ENCODE measurements around the gene CCDC187.
"Not testable (repeated sequence)": the region's sequence is repeated elsewhere in the genome, so short reads cannot be mapped to it uniquely, and the experiment has no call there.

CCDC187 gene

DNA sequence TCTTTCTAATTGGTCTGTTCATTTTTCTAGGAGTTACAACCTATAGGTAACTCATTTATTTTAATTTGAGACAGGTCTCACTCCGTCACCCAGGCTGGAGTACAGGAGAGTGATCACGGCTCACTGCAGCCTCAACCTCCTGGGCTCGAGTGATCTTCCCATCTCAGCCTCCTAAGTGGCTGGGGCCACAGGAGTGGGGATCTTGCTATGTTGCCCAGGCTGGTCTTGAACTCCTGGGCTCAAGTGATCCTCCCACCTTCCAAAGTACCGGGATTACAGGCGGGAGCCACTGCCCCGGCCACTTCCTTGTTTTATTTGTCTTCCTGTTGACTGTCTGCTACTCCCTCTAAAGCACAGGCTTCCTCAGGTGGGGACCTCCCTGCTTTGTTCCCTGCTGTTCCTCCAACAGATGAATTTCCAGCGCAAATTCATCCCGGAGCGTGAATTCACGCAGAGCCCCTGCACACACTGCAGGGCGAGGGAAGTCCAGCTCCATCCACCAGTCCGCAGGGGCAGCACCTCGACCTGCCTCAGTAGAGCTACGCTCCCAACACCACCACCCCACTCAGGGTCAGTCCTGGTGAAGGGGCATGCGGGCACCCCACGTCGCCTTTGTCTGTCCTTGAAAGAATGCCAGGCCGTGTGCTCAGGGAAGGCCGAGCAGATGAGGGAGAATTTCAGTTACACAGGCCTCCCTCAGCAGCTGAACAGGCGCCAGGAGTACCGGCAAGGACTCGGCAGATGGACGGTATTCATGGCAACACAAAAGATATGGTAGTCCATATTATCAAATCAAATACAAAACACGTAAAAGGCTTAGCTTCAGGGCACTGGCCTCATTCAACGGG lies 64.5 kb downstream of the CCDC187 start:
- peak; percentile 83 for DNase-seq (ENCODE audit: low spot score)

DNA sequence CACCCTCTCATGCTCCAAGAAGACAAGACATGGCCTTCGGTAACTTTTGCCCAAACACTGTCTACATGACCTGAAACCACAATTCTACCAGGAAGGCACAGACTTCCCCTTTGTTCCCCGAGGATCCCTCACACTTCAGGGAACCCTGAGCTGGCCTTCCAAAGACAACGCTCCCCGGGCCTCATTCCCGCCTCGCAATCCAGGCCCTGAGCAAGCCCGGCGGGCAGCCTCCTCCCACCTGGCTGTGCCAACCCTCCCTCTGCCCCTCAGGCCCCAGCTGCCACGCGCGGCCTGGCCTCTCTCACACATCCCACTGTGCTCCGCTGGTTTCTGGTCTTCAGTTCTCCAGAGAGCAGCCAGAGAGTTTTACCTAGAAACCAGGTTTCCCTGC lies 65.6 kb downstream of the CCDC187 start:
- no peak for DNase-seq (ENCODE audit: low spot score)

DNA sequence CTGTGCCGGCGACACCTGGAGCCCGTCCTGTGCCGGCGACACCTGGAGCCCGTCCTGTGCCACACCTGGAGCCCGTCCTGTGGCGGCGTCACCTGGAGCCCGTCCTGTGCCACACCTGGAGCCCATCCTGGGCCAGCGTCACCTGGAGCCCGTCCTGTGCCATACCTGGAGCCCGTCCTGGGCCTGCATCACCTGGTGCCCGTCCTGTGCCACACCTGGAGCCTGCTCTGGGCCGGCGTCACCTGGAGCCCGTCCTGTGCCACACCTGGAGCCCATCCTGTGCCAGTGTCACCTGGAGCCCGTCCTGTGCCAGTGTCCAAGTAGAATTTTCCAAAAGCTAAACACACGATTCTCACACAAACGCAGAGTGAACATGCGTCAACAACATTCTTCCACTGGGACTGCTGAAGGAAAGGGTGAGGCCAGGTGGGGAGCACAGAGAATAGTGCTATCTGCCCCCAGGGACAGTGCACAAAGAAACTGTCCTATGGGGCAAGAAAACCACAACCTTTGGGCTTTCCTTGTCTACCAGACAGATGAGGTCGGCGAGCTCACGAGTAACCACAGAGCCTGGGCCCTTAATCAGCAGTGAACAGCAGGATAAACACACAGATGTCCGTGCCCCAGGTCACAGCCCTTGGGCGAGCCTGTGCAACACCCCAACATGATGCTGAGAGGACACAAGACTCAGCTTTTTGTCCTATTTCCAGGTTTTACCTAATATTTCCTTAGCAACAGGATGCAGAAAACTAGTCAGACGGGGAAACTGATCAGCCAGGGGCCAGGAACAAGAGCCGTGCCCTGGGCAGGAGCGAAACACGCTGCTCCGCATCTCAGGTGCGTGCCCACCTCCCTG lies 66.2 kb downstream of the CCDC187 start:
- no peak for DNase-seq (ENCODE audit: low spot score)

DNA sequence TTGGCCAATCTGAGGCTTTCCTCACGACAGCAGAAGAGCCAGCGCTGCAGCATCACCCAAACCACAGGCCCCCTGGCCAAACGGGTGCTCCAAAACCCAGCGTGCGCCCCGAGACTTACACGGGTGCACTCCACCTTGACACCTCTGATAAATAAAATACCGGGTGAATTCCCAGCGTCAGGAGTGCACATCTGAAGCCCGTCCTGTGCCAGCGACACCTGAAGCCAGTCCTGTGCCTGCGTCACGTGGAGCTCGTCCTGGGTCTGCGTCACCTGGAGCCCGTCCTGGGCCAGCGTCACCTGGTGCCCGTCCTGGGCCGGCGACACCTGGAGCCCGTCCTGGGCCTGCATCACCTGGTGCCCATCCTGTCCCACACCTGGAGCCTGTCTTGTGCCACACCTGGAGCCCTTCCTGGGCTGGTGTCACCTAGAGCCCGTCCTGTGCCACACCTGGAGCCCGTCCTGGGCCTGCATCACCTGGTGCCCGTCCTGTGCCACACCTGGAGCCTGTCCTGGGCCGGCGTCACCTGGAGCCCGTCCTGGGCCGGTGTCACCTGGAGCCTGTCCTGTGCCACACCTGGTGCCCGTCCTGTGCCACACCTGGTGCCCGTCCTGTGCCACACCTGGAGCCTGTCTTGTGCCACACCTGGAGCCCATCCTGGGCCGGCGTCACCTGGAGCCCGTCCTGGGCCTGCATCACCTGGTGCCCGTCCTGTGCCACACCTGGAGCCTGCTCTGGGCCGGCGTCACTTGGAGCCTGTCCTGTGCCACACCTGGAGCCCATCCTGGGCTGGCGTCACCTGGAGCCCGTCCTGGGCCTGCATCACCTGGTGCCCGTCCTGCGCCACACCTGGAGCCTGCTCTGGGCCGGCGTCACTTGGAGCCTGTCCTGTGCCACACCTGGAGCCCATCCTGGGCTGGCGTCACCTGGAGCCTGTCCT lies 67.2 kb downstream of the CCDC187 start:
- DNase-seq (ENCODE audit: low spot score), result not testable (repeated sequence)

DNA sequence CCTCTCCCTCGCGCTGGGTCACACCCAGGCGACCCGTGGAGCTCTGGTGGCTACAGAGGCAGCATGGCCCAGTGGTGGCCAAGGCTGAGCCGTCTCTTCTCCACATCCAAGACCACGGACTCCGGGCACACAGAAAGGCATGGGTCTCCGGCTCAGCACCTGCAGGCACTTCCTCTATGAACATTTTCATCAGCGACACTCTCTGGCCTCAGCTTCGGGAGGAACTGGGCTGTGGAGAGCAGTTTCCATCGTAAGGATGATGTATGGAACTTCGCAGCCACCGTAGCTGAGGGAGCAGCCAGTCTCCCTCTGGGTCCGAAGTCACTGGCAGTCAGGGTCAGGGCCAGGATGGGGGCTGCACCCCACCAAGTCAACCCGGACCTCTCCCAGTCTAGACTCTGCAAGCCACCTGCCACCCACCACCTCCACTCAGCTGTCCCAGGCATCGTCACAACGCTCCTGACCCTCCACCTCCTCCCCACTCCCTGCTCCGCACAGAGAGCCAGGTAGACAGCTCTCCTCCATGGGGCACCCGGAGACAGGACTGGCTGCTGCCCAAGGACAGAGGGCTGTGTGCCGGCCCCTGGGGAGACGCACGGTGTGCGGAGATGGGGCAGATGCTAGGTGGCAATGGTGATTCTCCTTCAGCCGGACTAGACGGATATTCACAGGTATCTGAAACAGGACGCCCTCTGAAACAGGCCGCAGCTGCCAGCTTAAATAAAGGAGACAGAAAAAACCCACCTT lies 68.0 kb downstream of the CCDC187 start:
- DNase-seq (ENCODE audit: low spot score), result peak; percentile 53

DNA sequence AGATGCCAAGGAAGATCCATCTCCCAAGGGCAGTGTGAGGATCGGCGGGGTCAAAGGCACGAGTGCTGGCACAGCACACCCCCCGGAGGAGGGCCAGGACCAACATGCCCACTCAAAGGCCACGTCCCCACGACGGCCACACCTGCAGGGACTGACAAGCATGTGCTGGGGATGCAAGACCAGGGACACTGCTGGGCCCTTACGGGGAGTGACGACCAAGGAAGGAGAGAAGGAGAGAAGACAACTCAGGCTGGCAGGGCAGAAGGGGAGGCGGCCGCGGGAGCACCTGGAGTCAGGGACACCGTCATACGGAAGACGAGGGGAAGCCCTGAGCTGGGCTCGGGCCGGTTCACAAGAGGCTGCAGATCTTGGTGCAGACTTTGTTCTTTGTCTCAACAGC lies 68.7 kb downstream of the CCDC187 start:
- DNase-seq (ENCODE audit: low spot score), result no peak

DNA sequence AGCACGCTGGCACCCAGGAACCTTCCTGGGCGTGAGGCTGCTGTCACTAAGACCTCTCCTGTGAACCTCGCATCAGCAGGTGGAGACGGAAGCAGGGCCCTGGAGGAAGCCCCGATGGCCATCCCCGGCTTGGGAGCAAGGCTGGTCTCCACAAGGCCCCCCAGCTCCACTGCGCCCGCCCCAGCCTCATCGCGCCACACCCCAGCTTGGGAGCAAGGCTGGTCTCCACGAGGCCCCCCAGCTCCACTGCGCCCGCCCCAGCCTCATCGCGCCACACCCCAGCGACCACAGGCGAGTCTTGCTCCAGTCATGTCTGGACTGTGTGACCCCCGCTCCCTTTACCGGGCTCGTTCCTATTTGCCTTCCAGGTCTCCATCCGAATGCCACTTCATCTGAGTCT lies 69.3 kb downstream of the CCDC187 start:
- no peak for DNase-seq (ENCODE audit: low spot score)

DNA sequence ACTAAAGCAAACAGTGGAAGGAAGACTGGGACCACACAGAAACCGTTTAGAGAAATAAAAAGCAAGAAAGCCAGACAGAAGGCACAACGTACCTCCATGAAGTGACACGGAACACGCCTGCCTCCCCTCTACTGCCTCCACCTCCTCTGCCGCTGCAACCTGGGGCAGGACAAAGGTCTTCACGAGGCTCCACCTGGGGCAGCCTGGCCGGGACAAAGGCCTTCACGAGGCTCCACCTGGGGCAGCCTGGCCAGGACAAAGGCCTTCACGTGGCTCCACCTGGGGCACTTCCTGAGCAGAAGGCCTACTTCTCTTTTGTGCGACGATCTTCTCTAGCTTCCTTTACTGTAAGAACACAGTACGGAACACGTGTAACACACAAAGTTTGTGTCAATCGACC lies 70.0 kb downstream of the CCDC187 start:
- DNase-seq (ENCODE audit: low spot score), result no peak

DNA sequence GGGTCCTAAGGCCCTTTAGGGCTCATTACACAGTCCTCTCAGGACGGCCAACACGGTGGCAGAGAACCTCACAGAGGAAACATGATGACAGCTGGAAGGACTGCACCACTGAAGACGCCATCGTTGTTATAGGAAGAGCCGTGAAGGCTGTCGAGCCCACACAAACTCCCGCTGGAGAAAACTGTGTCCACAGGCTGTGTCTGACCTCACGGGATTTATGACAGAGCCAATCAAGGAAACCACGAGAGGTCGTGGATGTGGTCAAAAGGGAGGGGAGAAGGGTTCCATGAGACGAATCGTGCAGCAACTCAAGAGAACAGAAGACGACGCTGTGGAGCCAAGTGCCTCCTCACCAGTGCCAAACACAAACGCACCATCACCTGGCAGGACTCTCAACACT lies 70.5 kb downstream of the CCDC187 start:
- DNase-seq (ENCODE audit: low spot score), result peak; percentile 36

DNA sequence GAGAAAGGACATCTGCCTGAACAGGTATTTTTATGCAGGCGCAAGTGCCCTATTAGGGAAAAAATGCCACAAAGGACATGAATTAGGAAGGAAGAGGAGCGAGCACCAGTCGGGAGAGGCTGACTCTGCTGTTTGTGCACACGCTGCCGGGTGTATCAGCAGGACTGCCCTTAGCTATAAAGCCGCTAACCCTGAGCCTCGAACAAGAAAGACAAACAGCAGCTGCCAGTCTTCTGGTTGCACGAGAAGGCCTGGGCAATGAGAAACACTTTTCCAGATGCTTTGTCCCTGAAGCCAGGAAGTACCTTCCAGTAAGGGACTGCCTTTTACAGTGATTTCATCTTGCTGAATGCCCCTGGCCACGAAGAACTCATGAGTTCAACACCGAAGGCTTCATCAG lies 70.9 kb downstream of the CCDC187 start:
- no peak for DNase-seq (ENCODE audit: low spot score)

DNA sequence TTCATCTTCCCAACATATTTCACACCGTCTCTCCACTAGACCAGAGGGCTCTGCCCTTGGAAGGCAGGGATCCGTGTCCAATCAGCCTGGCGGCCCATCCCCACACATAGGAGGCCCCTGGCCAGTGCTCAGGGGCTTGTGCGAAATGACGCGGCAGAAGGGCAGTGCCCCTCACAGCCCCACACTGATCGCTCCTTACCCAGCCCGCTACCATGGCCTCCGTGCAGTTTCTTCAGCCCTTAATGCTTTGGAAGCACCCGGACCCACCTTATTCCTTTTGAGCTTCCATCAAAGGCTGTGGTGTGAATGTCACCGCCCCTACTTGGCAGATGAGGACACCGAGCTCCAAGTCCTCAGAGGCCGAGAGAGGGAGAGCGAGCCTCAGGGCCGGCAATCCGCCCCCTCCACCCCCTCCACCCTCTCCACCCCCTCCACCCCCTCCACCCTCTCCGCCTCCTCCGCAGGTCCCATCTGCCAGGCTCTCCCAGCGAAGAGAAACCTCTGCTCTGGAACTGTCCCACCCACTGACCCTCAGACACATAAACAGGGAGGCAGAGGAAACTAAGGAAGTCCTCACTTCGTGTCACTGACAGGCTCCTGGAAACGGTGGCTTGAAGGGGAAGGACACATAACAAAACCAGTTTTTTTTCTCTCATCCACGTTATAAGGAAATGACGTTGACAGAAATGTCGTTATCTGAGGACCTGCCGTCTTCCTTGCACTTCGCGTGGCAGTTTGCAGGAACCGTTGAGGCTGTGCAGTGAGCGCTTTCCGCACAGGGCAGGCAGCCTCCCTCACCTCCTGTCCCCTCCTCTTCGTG lies 72.2 kb downstream of the CCDC187 start:
- DNase-seq (ENCODE audit: low spot score), result no peak

DNA sequence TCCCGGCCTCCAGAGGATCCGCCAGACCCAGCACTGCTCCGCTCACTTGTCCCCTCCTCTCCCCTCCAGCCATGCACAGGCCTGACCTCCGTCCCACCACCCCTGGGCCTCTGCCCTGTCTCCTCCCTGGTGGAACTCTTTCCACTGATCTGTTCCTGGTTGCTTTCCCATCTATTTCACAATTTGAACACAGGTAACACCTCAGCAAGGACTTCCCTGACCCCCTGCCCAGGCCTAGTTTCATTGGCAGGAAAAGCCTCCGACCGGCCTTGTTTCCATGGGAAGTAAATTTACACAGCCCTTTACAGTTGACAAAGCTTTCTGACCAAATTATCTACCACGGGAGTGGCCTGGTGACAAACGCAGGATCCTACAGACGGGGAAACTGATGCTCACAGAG lies 73.1 kb downstream of the CCDC187 start:
- DNase-seq (ENCODE audit: low spot score), result no peak

DNA sequence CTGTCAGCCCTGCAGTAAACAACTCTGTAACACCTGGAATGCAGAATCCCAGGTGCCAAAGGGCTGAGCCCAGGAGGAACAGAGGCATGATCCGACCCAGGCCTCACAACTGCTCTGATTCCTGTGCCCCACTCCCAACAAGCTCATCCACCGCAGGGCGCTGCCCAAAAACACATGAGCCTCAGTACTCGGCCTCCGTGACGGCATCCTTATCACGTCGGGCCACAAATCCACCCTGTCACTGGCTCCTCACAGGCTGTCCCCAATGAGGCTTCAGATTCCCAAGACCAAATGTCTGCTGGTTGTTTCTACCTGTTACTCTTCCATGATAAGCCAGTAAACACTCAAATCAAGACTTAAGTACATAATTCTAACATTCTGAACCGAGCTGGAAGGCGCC lies 73.5 kb downstream of the CCDC187 start:
- DNase-seq (ENCODE audit: low spot score), result no peak

DNA sequence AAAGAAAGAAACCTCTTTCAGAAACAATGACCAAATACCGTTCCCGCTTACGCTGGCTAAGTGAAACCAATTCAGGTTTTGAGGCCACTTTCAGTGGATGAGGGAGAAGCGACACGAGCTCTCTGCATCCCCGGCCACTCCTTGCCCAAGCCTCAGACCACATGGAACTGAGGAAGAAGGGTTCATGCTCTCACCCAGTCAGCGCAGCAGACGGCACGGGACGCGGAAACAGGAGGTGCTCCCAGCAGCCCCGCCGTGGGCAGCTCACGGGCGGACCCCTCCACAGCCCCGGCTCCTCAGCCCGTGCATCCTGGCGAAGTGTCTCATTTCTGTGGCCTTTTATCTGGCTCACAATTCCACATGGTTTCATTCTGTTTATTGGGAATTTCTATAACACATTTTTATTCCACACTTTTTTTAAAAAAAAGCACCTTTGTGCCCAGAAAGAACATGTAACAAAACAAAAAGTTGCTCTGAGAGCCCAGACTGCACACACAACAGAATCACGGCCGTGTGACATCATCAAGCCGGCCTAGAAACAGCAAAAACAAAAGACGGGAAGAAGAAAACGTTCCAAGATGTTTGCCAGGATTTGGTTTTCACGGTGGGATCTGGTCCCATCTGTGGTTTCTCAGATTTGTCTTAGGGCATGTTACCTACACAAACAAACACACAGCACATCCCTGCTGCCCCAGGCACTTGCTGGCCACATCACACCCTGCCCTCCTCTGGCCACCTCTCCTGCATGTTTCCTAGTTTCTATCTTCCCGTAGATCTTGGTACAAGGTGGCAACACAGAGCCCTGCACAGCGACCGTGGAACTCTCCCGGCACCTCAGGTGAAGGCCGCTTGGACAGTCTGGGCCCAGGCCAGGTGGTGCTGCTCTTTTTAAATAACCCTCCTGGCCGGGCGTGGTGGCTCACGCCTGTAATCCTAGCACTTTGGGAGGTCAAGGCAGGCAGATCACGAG lies 74.5 kb downstream of the CCDC187 start:
- DNase-seq (ENCODE audit: low spot score), result peak; percentile 32

DNA sequence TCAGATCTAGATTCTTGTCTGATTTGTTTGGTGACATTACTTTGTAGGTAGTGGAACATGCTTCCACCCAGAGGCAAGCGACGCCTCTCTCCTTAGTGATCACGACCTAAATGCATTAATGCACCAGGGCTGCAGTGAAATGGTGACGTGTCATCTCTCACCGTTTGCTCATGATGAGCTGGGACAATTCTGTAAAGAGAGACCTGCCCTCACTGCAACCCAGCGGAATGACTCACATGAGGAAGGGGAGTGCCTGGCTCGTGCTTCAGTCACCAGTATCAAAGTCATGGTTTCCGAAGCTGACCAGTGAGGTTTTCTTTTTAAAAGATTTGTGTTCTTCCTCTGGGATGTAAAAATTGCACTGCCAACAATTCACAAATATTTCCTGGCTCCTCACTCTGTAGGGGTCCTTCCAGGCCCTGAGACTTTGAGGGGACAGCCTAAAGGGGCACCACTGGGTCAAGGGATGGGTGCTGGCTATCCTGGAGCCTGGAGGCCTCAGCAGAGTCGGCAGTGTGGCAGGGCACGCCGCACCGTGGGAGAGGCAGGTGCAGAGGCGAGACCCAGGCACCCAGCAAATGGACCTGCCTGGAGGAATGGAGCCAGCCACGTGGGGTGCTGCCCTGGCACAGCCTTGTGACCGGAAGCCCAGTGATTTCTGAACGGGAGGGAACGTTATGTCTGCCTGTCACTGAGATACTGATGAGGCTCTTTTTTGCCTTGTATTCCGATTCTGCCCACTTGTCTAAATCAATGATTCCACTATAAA lies 75.6 kb downstream of the CCDC187 start:
- peak; percentile 53 for DNase-seq (ENCODE audit: low spot score)

DNA sequence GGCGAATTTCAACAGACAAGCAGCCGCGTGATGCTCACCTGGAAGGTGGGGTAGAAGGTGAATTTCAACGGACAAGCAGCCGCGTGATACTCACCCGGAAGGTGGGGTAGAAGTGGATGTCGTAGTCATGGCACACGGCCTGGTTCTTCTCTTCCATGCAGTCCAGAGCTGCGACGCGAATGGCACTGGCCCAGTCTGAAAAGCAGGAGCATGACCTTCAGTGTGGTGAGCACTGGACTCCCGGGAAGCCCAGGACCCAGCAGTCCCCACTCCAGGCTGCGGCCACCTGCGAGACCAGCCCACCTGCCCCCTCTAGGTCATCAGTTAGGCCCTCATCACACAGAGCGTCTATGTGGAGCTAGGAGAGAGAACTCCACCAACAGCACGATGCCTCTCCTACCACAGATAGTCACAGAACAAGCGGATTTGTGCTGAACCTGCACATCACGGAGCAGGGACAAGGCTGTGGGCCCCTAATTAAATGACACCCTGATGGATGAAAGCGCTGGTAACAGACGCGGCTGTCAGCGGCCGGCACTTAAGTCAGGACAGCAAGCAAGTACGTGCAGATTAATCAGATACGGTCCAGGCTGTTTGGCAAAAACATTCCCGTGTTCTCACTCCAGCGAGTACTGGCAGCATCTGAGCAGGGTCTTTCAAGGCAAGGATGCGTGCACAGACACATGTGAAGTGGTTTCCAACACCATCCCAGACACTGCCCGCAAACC lies 77.0 kb downstream of the CCDC187 start:
- no peak for DNase-seq (ENCODE audit: low spot score)

DNA sequence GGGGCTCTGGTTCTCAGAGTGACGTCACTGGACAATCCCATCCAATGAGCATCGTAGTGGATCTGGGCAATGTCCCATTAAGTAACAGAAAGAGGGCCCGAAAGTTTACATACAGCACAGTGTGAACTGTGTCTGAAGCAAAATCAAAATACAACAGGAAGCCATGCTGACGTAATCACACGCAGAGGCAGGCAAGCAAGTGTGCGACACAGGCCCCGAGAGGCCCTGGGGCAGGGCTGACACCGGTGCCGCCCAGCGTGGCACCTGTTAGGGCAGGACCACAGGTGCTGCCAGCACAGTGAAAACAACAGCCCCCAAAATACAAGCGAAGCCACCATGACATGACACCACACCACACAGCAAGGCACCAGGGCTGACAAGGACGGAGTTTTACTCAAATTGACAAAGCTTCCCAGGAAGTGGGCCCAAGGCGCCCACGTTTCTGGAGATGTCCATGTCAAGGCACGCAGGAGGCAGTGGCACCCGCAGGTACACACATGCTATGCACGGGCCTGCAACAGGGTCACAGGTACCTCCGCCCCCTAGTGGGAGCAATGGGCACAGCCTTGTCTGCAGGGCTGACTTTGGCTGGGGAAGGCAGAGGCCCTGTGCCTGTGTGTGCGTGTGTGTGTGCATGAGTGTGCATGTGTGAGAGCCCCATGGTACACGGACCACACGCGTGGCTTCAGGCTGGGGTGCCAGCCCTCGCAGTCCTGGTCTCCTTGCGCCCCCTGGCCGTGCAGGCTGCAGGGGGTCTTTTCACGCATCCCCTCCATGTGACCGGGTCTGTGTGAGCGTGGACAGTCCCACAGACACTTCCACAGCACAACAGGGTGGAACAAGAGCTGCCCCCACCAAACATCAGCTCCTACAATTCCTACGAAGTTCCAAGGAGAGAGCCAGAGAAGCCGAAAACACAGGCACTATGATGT lies 77.9 kb downstream of the CCDC187 start:
- peak; percentile 66 for DNase-seq (ENCODE audit: low spot score)
